ENCODE measurements around the gene CCDC50. TPM values are rescaled to one million over a fixed set of nuclear protein-coding genes. Genes with fewer than 3 reads are reported as not detected.

The CCDC50 gene
- total RNA-seq, result 35.8 TPM

- DNase-seq (ENCODE audit: low spot score) (peak; percentile 94), ATAC-seq (peak; percentile 90)
Measured at GRCh38 chr3:191328962-191329653, at the start of gene CCDC50. TSS of gene CCDC50 (plus strand) at chr3:191329394. CDS start at chr3:191329675, 281 bp downstream.

- DNase-seq (ENCODE audit: low spot score), result no peak
Measured at GRCh38 chr3:191280111-191280510, 49.1 kb upstream of the CCDC50 start.

DNA sequence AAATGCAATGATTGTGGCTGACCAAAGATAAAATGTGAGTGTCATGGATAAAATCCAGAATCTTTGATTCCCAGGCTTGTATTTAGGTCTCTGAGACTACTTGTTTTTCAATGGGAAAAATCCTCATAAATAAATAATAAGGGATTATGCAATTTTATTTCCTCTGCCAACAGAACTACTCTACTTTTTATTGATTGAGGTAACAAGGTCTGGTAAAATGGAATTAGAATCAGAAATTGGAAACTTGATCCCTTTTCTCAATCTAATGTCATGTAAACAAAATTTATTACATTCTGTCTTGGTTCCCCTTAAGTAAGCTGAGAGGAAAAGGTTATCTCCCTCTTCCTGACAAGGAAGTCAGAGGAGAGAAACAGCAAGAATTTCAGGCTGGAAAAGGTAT lies 48.3 kb upstream of the CCDC50 start:
- DNase-seq (ENCODE audit: low spot score) (no peak), ATAC-seq (peak; percentile 41)

More at GRCh38 chr3:191280111-191280510, 49.1 kb upstream of the CCDC50 start:
- ATAC-seq, result no peak

- DNase-seq (ENCODE audit: low spot score) (no peak), ATAC-seq (peak; percentile 44)
Measured at GRCh38 chr3:191282251-191283185, 46.7 kb upstream of the CCDC50 start.

GRCh38 chr3:191283400-191283799 lies 45.8 kb upstream of the CCDC50 start:
- DNase-seq (ENCODE audit: low spot score) (no peak), ATAC-seq (no peak)

DNA sequence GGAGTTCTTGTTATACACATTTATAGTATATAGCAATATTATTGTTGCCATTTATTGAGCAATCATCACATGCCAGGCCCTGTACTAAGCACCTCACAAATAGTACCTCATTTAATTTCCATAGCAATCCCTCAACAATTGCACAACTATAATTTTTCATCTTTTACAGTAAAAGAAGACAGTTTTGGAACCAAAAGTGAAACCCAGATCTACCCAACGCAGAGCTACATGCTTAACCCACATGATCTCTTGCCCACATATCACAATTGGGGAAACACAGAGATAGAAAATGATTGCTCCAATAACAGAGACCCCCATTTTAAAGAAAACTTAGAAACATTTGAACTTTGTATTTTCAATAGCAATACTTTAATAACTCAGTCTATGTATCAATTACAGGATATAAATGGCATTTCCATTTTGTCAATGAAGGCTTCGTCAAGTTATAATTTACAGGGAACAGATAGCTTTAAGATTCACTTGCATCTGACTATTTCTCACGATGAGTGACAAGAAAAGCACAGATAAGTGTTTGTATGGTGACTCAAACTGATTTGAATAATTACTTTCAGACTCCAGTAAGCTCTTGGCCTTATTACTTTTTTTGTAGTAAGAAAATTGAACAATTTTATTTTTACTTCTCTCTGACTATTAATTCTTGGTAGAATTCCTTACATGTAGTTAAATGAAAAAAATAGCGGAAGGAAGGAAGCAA lies 38.7 kb upstream of the CCDC50 start:
- no peak for ATAC-seq
- DNase-seq (ENCODE audit: low spot score), result no peak

DNA sequence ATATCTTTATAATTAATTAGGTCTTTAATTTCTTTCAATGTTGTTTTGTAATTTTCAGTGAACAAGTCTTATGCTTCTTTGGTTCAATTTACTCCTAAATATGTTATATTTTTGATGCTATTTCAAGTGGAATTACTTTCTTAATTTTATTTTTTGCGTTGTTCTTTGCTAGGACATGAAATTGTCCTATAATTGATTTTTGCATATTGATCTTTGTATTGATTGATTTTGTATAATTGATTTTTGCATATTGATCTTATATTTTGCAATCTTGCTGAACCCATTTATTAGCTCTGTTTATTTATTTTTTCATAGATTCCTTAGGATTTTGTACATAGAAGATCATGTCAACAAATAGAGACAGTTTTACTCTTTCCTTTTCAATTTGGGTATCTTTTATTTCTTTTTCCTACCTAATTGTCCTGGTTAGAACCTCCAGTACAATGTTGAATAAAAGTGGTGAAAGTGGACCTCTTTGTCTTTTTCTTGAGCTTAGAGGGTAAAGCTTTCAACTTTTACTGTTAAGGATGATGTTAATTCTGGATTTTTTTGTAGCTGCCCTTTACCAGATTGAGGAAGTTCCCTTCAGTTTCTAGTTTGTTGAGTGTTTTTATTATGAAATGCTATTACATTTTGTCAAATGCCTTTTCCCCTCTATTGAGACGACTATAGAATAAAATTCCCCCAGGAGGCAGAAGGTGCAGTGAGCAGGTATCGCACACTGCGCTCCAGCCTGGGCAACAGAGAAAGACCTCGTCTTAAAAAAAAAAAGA lies 36.8 kb upstream of the CCDC50 start:
- no peak for ATAC-seq
- no peak for DNase-seq (ENCODE audit: low spot score)

GRCh38 chr3:191294291-191294690 lies 34.9 kb upstream of the CCDC50 start:
- ATAC-seq, result no peak
- no peak for DNase-seq (ENCODE audit: low spot score)

DNA sequence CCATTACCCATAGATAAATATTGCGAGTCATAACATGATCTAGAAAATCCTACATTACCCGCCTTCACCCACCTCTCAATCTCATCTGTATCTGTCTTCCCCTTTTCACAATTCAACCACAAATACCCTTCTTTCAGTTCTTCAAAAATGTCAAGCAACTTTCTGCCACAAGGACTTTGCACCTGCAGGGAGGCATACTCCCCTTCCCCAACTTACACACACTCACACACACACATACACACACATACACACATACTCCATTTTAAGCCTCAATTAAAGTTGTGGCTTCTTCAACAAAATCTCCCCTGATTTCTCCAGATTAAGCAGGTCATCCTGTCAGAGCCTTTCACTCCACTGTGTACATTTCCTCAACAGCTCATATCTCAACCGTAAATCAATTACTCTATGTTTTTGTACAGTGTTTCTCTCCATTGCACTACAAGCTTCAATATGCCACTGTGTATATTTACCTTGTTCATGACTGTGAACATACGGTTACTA lies 33.1 kb upstream of the CCDC50 start:
- no peak for DNase-seq (ENCODE audit: low spot score)
- ATAC-seq, result no peak

DNA sequence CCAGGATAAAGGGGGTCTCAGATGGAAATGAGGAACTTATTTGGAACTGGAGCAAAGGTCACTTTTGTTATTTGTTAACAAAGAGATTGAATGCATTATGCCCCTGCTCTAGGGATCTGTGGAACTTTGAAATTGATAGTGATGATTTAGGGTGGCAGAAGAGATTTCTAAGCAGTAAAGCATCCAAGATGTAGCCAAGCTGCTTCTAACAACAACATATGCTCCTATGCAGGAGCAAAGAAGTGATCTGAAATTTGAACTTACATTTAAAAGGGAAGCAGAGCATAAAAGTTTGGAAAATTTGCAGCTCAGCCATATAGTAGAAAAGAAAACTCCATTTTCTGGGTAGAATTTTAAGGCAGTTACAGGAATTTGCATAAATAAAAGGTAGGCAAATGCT lies 30.3 kb upstream of the CCDC50 start:
- ATAC-seq (no peak), DNase-seq (ENCODE audit: low spot score) (no peak)

GRCh38 chr3:191300422-191300821 lies 28.8 kb upstream of the CCDC50 start:
- DNase-seq (ENCODE audit: low spot score), result no peak
- ATAC-seq, result no peak

GRCh38 chr3:191301017-191301416 lies 28.2 kb upstream of the CCDC50 start:
- ATAC-seq (no peak), DNase-seq (ENCODE audit: low spot score) (no peak)

GRCh38 chr3:191301782-191302411 lies 27.3 kb upstream of the CCDC50 start:
- ATAC-seq (no peak), DNase-seq (ENCODE audit: low spot score) (no peak)

- DNase-seq (ENCODE audit: low spot score) (no peak), ATAC-seq (no peak)
Measured at GRCh38 chr3:191302451-191302850, 26.7 kb upstream of the CCDC50 start.

GRCh38 chr3:191303596-191303995 lies 25.6 kb upstream of the CCDC50 start:
- DNase-seq (ENCODE audit: low spot score) (no peak), ATAC-seq (no peak)

DNA sequence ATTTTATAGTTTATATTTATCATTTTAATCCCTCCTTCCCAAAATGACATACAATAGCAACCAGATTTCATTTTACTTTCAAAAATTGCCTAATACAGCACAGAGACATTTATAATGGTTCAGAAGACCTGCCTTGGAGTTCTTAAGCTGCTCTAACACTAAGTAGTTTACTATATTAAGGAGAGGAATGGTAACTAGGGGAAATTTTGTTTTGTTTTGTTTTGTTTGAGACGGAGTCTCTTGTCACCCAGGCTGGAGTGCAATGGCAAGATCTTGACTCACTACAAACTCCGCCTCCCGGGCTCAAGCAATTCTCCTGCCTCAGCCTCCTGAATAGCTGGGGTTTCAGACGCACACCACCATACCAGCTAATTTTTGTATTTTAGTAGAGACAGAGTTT lies 22.8 kb upstream of the CCDC50 start:
- no peak for ATAC-seq

DNA sequence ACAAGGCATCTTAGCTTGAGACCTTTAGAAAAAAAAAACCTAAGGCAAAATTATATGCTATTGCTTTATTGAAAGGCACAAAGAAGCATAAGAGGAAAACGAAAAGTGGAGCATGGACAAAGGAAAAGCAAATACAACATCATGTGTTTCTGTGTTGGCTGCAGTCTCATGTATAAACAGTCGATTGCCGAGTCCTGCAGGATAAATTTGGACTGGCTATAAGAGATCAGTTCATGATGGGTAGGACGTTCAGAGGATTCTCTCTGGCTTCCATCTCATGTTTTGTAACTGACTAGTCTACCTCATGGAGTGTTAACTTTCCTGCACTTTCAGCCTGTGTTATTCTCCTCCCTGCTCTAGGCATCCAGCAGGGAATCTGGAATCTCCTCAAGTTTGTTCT lies 21.9 kb upstream of the CCDC50 start:
- DNase-seq (ENCODE audit: low spot score) (no peak), ATAC-seq (peak; percentile 86)

More for the DNA sequence above, 22.8 kb upstream of the CCDC50 start:
- DNase-seq (ENCODE audit: low spot score), result no peak

GRCh38 chr3:191313296-191313695 lies 15.9 kb upstream of the CCDC50 start:
- ATAC-seq (no peak), DNase-seq (ENCODE audit: low spot score) (no peak)

DNA sequence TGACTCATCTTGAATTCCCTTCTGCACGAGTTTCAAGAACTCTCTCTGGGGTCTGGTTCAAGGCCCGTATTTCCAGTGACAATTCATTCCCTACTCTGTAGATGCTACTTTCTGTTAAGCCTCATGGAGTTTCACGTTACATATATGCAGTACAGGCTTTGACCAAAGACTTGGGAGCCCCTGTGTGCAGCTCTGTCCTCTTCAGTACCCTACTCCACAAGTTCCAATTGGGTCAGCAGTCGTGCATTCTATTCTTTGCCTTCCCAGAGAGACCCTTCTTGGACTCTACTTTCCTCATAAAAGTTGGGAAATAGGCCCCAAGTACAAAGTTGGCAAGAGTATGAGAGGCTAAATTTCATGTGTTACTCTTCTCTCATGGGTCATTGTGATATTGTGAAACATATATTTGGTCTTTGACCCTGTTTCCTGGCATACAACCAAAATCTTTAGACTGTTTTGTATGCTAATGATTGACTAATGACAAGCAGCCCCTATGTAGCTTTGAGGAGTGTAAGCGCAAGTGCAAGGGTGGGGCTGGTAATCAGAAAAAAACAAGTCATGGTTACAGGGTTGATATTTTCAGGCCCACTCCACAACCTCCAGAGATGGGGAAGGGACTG lies 15.0 kb upstream of the CCDC50 start:
- ATAC-seq, result peak; percentile 76

More for the DNA sequence above, 15.0 kb upstream of the CCDC50 start:
- DNase-seq (ENCODE audit: low spot score), result no peak

All from left lobe of liver (tissue), 2 donors.